Measurements from ENCODE around the gene PCOLCE2. TPM values are rescaled to one million over a fixed set of nuclear protein-coding genes. Genes with fewer than 3 reads are reported as not detected.

PCOLCE2 gene
- total RNA-seq, 1 donor from 2014 or later: 5.4 TPM

DNA sequence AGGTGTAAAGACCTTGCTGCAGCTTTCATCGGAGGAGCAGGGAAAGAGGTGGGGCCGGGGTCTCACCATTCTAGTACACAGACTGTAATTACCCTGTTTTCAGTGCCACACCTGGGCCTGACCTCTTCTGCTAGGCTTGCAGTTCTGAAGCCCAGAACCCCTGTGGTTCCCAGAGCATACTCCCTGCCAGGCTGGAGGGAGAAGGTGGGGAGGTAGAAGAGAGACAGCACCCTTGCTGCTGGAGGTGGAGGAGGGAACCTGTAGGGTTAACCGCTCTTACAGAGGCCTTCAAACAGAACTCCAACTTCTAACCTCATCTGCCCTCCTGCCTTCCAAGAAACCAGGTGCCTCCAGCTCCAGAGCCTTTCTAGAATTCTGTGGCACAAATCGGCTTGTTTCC lies 27.0 kb downstream of the PCOLCE2 start:
- Mint-ChIP-seq H3K36me3 (ENCODE audit: low read depth, unreplicated experiment) (no peaks in the 10 kb centered on the region), H3K4me3 (ENCODE audit: unreplicated experiment) (no peak overlapping the region), H3K4me1 (ENCODE audit: low read depth, unreplicated experiment) (peaks cover 10% of the 10 kb centered on the region), H3K9me3 (ENCODE audit: unreplicated experiment) (no peaks in the 10 kb centered on the region), H3K27ac (ENCODE audit: unreplicated experiment) (no peak overlapping the region), H3K27me3 (ENCODE audit: low read depth, unreplicated experiment) (peaks cover 26% of the 10 kb centered on the region)
- no peak for DNase-seq (ENCODE audit: low read depth)
- H3K4me3 ChIP-seq (ENCODE audit: insufficient read depth, low read depth, low read length): no peak overlapping the region
- H3K9me3 ChIP-seq (ENCODE audit: insufficient read depth, low read depth, low read length): no peaks in the 10 kb centered on the region
- H3K9ac ChIP-seq (ENCODE audit: low read length): no peak overlapping the region
- H4K20me1 ChIP-seq (ENCODE audit: insufficient read depth, low read length): no peaks in the 10 kb centered on the region
- FAIRE-seq: no peak
- H3K27me3 ChIP-seq (ENCODE audit: insufficient read depth, low read length): no peaks in the 10 kb centered on the region
- H3K79me2 ChIP-seq (ENCODE audit: insufficient read depth, low read length): no peaks in the 10 kb centered on the region
- H3K36me3 ChIP-seq (ENCODE audit: insufficient read depth, low read length): no peaks in the 10 kb centered on the region
- no peak overlapping the region for H3K4me2 ChIP-seq (ENCODE audit: low read length)
- no peak overlapping the region for H2AFZ ChIP-seq (ENCODE audit: low read depth, low read length)
- peaks cover 6% of the 10 kb centered on the region for H3K4me1 ChIP-seq (ENCODE audit: insufficient read depth, low read length)
- TF ChIP-seq EZH2 (IDR thresholded peaks at IDR 0.05; ENCODE audit: insufficient read depth, low read length): no peak
- TF ChIP-seq, protein P1, sequence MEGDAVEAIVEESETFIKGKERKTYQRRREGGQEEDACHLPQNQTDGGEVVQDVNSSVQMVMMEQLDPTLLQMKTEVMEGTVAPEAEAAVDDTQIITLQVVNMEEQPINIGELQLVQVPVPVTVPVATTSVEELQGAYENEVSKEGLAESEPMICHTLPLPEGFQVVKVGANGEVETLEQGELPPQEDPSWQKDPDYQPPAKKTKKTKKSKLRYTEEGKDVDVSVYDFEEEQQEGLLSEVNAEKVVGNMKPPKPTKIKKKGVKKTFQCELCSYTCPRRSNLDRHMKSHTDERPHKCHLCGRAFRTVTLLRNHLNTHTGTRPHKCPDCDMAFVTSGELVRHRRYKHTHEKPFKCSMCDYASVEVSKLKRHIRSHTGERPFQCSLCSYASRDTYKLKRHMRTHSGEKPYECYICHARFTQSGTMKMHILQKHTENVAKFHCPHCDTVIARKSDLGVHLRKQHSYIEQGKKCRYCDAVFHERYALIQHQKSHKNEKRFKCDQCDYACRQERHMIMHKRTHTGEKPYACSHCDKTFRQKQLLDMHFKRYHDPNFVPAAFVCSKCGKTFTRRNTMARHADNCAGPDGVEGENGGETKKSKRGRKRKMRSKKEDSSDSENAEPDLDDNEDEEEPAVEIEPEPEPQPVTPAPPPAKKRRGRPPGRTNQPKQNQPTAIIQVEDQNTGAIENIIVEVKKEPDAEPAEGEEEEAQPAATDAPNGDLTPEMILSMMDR (IDR thresholded peaks at IDR 0.05; ENCODE audit: insufficient read depth, low read depth, low read length): no peak
- no peak overlapping the region for H3K27ac ChIP-seq (ENCODE audit: low read depth, low read length)

DNA sequence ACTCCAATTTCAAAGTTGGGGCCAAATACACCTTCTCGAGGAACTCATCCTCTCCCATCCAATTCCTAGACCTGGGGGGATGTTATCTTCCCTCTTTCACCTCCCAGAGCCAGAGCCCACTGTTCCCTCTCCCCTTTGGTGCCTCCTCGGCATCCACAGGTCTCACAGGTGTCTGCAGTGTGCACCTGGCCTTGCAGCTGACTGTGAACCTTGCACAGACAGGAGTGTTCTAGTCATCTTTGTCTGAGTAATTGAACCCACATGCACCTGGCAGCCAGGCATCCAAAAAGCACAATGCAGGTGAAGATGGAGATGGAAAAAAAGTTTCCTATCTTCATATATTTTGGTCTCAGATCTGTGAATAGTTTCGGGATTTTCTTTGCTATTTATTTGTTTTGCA lies 30.8 kb downstream of the PCOLCE2 start:
- H3K4me3 ChIP-seq (ENCODE audit: insufficient read depth, low read depth, low read length): no peak overlapping the region
- Mint-ChIP-seq H3K36me3 (ENCODE audit: low read depth, unreplicated experiment) (no peaks in the 10 kb centered on the region), H3K4me3 (ENCODE audit: unreplicated experiment) (no peak overlapping the region), H3K27me3 (ENCODE audit: low read depth, unreplicated experiment) (peaks cover 40% of the 10 kb centered on the region), H3K27ac (ENCODE audit: unreplicated experiment) (no peak overlapping the region), H3K9me3 (ENCODE audit: unreplicated experiment) (peaks cover 3% of the 10 kb centered on the region), H3K4me1 (ENCODE audit: low read depth, unreplicated experiment) (peaks cover 9% of the 10 kb centered on the region)
- FAIRE-seq (no peak), DNase-seq (ENCODE audit: low read depth) (no peak)
- H2AFZ ChIP-seq (ENCODE audit: low read depth, low read length): no peak overlapping the region
- no peaks in the 10 kb centered on the region for H4K20me1 ChIP-seq (ENCODE audit: insufficient read depth, low read length)
- TF ChIP-seq EZH2 (IDR thresholded peaks at IDR 0.05; ENCODE audit: insufficient read depth, low read length): no peak
- TF ChIP-seq, protein P1 (IDR thresholded peaks at IDR 0.05; ENCODE audit: insufficient read depth, low read depth, low read length): no peak
- peaks cover 10% of the 10 kb centered on the region for H3K4me1 ChIP-seq (ENCODE audit: insufficient read depth, low read length)
- H3K79me2 ChIP-seq (ENCODE audit: insufficient read depth, low read length): no peaks in the 10 kb centered on the region
- H3K27ac ChIP-seq (ENCODE audit: low read depth, low read length): no peak overlapping the region
- H3K9ac ChIP-seq (ENCODE audit: low read length): no peak overlapping the region
- H3K27me3 ChIP-seq (ENCODE audit: insufficient read depth, low read length): no peaks in the 10 kb centered on the region
- no peak overlapping the region for H3K4me2 ChIP-seq (ENCODE audit: low read length)
- H3K36me3 ChIP-seq (ENCODE audit: insufficient read depth, low read length): no peaks in the 10 kb centered on the region
- no peaks in the 10 kb centered on the region for H3K9me3 ChIP-seq (ENCODE audit: insufficient read depth, low read depth, low read length)

DNA sequence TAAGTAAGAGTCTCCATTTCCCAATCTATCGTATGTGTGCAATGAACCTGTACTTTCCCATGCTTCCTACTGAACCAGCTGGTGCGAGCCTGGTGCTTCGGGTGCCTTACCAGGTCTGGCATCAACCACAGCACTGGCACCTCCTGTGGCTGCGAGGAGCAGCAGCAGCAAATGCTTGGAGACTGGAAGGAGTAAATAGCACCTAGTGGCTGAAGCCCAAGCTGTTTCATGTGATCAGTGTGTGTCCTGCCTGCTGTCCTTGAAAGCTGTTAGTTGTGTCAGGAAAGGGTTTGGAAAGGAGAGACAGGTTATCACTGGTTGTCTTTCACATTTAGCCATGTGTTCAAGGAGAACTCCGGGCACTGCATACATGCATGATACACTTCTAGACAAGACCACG lies 31.8 kb downstream of the PCOLCE2 start:
- Mint-ChIP-seq H3K27ac (ENCODE audit: unreplicated experiment) (no peak overlapping the region), H3K4me1 (ENCODE audit: low read depth, unreplicated experiment) (peaks cover 11% of the 10 kb centered on the region), H3K9me3 (ENCODE audit: unreplicated experiment) (peaks cover 3% of the 10 kb centered on the region), H3K36me3 (ENCODE audit: low read depth, unreplicated experiment) (no peaks in the 10 kb centered on the region), H3K27me3 (ENCODE audit: low read depth, unreplicated experiment) (peaks cover 38% of the 10 kb centered on the region), H3K4me3 (ENCODE audit: unreplicated experiment) (no peak overlapping the region)
- Histone ChIP-seq H3K9me3 (ENCODE audit: insufficient read depth, low read depth, low read length) (no peaks in the 10 kb centered on the region), H3K36me3 (ENCODE audit: insufficient read depth, low read length) (no peaks in the 10 kb centered on the region), H3K79me2 (ENCODE audit: insufficient read depth, low read length) (no peaks in the 10 kb centered on the region), H3K4me2 (ENCODE audit: low read length) (no peak overlapping the region), H3K4me1 (ENCODE audit: insufficient read depth, low read length) (peaks cover 12% of the 10 kb centered on the region), H2AFZ (ENCODE audit: low read depth, low read length) (no peak overlapping the region), H3K27ac (ENCODE audit: low read depth, low read length) (no peak overlapping the region), H3K27me3 (ENCODE audit: insufficient read depth, low read length) (no peaks in the 10 kb centered on the region), H3K9ac (ENCODE audit: low read length) (no peak overlapping the region), H3K4me3 (ENCODE audit: insufficient read depth, low read depth, low read length) (no peak overlapping the region), H4K20me1 (ENCODE audit: insufficient read depth, low read length) (no peaks in the 10 kb centered on the region)
- FAIRE-seq (no peak), DNase-seq (ENCODE audit: low read depth) (no peak)
- TF ChIP-seq, protein P1 (IDR thresholded peaks at IDR 0.05; ENCODE audit: insufficient read depth, low read depth, low read length): peak; percentile 23
- no peak for TF ChIP-seq EZH2 (IDR thresholded peaks at IDR 0.05; ENCODE audit: insufficient read depth, low read length)

Measured in astrocyte (in vitro differentiated cells and primary cell).